Activated CD8-positive, alpha-beta memory T cell treated with anti-CD3 and anti-CD28 coated beads for 4 hours (primary cell): ENCODE results near the gene GTSF1L.

ENCODE experiments used
- DNase-seq, 2 donors: peaks; one replicate each; pipeline ENCODE4 v3.0.0-alpha.2; 2020; ENCODE audit warnings: low read depth in 2 of 2

Gene GTSF1L

GRCh38 chr20:43716757-43717615, 9.8 kb downstream of the GTSF1L start:
- DNase-seq, result no peak

- DNase-seq, result no peak
Observed at GRCh38 chr20:43716123-43716522, 10.7 kb downstream of the GTSF1L start.

- DNase-seq, result no peak
Observed at GRCh38 chr20:43715511-43715910, 11.3 kb downstream of the GTSF1L start.

GRCh38 chr20:43715044-43715443, 11.8 kb downstream of the GTSF1L start:
- DNase-seq, result no peak

- DNase-seq, result no peak
Observed at GRCh38 chr20:43711098-43711654, 15.6 kb downstream of the GTSF1L start.

- no peak for DNase-seq
Observed at GRCh38 chr20:43710370-43711044, 16.3 kb downstream of the GTSF1L start.

GRCh38 chr20:43702502-43702901, 24.3 kb downstream of the GTSF1L start:
- no peak for DNase-seq

- no peak for DNase-seq
Observed at GRCh38 chr20:43700627-43701026, 26.2 kb downstream of the GTSF1L start.

- DNase-seq, result no peak
Observed at GRCh38 chr20:43699941-43700565, 26.7 kb downstream of the GTSF1L start.

GRCh38 chr20:43695571-43695970, 31.2 kb downstream of the GTSF1L start:
- DNase-seq, result no peak

- DNase-seq, result no peak
Observed at GRCh38 chr20:43694763-43695162, 32.0 kb downstream of the GTSF1L start.

- peak; percentile 6 to 19 for DNase-seq
Observed at GRCh38 chr20:43691928-43692524, 34.8 kb downstream of the GTSF1L start.

GRCh38 chr20:43690943-43691598, 35.7 kb downstream of the GTSF1L start:
- no peak for DNase-seq

- DNase-seq, result no peak
Observed at GRCh38 chr20:43689165-43689564, 37.6 kb downstream of the GTSF1L start.

- DNase-seq, result no peak
Observed at GRCh38 chr20:43686820-43687219, 40.0 kb downstream of the GTSF1L start.

- DNase-seq, result no peak
Observed at GRCh38 chr20:43682446-43682845, 44.4 kb downstream of the GTSF1L start.

GRCh38 chr20:43681991-43682410, 44.8 kb downstream of the GTSF1L start:
- no peak for DNase-seq

- no peak for DNase-seq
Observed at GRCh38 chr20:43681468-43681942, 45.3 kb downstream of the GTSF1L start.

GRCh38 chr20:43680981-43681380, 45.8 kb downstream of the GTSF1L start:
- no peak for DNase-seq

GRCh38 chr20:43676368-43676767, 50.4 kb downstream of the GTSF1L start:
- no peak for DNase-seq
